Embryonic facial prominence (tissue), 1 donor: ENCODE data around the gene RAB37.

Source experiments
- DNase-seq: peaks from one replicate; pipeline ENCODE4 v3.0.0-alpha.2; 2016; ENCODE audit errors: extremely low spot score

Gene RAB37

DNA sequence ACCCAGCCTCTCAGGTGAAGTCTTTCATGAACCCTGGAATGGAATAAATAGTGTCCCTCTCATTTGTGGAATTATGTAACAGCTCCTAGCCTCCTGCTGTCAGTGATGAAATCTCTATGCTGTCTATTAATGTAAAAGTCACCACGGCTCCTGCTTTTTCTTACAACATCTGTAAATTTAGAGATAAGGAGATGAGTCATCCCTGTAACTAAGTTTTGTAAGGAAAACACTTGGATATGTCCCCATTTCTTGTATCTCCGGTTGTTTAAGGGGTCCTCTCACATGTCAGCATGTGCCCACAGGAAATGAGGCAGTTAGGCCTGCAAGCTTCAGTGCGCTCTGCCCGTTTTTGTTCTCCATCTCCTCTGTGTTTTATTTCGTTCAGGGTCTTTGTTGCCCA lies 41.9 kb downstream of the RAB37 start:
- DNase-seq, result no peak

DNA sequence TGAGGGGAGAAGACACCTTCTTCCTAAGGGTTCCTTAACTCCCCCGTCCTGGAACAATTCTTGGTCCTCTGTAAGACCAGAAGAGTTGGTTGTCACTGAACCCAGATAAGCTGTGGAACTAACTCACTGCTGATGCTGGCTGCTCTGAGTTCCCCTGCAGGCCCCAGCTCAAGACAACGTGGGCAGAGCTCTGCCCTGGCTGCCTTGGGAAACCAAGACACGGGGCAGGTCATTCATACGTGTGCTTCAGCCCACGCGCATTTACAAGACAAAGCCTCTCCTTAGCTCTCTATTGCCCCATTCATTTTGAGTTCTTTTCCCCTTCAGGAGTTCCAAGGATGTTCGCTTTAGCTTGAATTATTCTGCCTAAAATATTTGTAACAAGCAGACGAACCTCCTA lies 42.4 kb downstream of the RAB37 start:
- DNase-seq, result no peak

GRCh38 chr17:74779948-74780400 lies 42.9 kb downstream of the RAB37 start:
- no peak for DNase-seq

DNA sequence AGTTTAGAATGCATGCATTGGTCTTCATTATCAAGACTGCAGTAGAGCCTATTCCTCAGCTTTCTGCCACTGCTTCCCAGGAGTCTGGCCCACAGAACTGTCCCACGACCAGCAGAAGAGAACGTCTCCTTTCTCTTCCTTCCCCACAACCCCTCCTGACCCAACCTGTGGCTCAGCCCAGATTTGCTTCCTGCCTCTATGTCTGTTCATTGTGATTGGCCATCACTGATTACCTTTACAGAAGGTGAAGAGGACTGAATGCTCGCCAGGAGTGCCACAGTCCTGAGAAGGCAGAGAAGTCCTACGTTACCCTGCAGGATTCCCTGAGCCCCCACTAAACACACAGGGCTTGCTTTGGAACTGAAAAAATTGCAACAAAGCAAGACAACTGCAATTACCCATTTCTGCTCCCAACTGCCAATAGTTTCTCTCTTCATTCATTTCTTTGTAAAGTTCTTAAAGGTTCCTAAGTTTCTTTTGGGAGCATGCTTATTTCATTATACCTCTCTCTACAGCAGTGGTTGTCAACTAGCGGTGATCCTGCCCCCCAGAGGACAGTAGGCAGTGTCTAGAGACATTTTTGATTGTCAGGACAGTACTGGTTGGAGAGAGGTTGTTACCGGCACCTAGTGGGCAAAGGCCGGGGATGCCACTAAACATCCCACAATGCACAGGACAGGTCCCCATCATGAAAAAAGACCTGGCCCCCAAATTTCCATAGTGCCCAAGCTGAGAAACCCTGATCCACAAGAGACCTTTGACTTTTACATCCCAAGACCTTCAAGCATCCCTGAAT lies 43.6 kb downstream of the RAB37 start:
- no peak for DNase-seq

DNA sequence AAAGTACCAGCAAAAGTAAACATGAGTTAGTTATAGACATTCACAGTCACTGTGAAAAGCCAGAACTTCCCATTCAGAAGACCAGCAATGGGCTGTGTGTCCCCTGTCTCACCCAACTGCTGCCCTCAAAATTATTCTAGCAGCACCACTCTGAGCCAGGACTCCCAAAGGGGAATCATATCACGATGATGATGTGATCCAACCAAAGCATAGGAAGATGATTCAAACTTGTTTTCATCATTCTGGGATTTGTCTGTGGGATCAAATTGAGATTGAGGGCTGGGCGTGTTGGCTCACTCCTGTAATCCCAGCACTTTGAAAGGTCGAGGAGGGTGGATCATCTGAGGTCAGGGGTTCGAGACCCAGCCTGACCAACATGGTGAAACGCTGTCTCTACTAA lies 45.5 kb downstream of the RAB37 start:
- DNase-seq, result no peak

DNA sequence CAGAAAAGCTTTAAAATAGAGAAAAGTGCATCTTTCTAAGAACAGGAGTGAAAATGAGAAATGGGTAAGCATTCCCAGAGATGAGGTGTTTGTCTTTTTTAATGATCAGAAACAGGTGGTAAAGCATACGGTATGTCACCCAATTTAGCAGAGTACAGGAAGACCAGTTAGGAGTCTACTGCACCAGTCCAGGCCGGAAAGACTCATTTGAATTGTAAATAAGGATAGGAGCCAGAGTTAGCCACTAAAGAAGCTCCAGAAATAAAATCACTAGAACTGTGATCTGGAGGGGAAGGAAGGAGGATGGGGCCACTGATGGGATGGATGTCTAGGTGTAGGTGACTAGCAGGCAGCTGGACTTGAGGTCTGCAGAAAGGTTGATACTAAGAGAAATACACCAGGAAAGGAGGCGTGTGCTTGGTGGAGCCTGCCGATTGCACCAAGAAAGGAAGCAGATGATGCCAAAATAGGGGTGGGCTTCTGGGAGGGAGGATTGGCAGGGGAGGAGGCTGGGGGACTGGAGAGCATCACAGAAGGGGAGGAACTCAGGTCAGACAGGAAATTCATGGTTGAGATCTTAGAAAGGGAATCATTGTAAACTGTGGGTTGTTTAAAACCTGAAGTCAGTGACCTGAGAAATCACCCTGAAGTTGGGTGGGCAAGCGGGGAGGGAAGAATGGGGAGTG lies 47.2 kb downstream of the RAB37 start:
- no peak for DNase-seq

DNA sequence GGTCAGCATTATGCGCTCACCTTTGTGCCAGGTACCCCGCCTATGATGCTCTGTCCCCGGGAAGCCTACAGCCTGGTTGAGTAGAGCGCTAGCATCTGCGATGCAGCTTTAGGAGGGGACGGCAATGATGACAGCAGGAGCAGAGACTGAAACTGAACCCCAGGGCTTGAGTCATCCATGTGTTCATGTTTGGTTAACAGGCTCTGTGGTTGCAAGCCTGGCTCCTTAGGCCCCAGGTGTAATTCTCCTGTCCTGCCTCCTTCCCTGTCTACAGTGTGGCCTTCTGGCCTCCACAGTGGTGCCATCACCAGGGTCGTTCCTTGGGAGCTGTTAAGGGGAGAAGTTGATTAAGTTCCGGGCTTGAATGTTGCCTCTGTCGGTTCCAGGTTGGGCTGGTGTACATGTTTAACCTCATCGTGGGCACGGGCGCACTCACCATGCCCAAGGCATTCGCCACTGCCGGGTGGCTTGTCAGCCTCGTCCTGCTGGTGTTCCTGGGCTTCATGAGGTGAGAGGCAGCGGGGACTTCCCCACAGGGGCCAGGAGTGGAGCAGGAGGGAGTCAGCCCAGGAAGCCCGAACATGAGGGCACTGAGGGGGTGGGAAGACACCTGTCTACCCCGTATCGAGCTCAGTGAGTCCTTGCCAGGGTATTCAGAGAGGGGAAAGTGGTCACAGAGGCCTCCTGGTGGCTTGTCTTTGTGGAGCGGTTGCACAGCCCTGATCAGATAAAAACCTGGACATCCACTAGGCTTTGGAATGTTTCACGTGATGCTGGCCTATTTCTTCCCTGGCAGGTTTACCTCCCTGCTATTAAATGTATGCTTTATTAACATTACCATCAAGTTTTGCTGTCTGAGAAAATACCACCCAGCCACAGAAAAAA lies 48.3 kb downstream of the RAB37 start:
- DNase-seq, result no peak

- no peak for DNase-seq
These were observed 48.9 kb downstream of the RAB37 start for GRCh38 chr17:74785981-74786360.

DNA sequence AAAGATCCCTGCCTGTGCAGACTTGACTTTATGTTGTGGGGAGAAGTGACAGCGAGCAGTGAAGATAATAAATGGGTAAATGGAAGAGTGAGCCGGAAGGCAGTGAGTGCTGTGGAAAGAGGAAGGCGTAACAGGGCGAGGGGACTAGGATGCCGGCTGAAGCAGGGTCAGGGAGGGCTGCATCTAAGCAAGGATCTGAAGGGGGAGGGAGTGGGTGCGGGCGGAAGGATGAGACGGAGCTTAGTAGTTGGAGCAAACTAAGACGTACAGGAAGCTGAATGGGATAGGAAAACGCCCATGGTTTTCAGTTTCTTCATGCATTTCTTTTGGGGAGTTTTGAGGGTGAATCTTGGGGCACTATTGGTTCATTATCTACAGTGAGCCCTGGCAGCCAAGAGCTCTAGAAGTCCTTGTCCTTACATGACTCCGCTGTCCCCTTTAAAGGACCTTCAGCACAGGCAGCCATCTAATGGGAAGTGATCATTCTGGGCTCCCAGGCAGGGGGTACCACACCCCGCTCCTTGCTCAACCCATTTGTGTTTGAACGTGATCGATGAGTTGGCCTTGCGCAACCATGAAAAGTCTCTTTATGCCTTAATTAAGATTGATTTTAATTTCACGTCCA lies 49.5 kb downstream of the RAB37 start:
- DNase-seq, result no peak

DNA sequence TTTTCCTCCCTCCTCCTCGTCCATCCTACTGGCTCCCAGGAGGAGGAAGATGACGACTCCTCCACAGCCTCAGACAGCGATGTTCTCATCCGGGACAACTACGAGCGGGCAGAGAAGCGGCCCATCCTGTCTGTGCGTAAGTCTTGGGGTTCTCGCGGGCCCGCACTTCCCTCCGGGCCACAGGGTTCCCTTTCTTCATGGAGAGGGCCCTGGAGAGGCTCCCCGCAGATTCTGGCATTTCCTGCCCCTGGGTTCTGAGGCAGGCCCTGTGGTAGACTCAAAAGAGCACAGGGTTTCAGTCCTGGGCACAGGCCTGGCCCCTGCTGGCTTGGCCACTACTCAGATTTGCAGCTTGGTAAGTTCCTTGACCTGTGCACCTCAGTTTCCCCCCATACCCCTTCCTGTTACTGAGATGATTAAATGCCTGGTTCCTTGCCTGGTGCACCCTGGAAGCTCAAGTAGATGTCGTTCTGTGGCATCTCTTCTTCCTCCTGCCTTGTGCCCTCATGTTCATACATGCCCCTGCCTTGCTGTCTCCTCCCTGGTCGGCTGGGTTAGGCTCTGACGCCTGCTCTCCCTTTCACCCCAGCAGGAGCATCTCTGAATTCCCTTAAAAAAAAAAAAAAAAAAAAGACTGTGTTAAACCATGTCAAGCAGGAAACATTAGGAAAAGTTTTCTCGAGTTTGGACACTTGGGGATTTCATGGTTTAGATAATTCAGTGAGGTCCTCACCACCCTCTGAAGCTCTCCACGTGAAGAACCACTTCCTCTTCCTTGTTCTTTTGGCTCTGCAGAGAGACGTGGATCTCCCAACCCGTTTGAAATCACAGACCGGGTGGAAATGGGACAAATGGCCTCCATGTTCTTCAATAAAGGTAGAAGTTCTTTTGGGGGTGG lies 53.4 kb downstream of the RAB37 start:
- DNase-seq, result no peak

DNA sequence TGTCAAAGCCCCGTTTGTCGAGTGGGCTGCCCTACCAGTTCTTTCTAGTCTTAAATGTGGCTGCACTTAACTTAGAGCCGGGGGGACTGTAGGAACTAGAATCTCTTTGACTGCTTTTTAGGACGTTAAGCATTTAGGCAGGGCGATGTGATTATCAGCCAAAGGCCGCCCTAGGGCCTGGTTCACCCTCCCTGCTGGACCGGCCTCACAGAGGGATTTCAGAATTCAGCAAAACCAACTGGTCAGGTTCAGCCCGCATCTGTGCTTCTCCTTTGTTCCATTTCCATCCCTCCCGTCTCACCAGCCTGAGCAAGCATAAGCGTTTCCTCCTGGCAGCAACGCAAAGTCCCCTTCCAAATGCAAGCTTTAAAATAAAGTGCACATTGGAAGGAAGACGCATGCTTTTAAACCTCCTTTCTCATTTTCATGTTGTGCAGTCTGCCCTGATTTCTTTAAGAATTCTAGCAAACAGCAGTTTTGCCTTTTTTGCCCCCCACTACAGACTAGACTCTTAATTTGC lies 55.6 kb downstream of the RAB37 start:
- DNase-seq, result no peak

DNA sequence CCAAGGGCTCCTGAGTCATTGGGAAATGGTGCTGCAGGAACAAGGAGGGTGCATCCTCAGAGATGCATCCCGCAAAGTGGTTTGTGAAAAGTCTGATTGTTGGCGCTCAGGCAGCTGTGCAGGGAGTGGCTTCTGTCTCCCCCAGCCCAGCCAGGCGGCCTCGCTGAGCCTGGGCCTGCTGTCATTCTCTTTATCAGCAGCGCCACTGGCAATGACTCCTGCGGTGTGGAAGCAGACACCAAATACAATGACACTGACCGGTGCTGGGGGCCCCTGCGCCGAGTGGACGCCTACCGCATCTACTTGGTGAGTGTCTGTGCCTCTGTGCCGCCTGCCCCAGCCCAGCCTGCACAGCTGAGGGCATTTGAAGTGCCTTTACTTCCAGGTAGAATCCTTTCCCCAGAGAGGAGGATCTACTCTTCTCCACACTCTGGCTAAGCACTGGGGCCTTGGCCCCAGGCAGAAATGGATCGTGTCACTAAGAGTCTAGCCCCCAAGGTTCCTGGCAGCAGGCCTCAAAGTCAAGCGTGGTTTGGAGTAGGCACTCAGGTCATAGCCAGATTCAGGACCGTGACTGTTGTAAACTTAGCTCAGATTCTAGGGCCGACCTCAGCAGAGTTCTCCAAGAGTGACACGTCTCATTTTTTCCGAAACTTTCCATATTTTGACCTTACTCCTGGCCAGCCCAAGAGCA lies 58.4 kb downstream of the RAB37 start:
- DNase-seq, result no peak

DNA sequence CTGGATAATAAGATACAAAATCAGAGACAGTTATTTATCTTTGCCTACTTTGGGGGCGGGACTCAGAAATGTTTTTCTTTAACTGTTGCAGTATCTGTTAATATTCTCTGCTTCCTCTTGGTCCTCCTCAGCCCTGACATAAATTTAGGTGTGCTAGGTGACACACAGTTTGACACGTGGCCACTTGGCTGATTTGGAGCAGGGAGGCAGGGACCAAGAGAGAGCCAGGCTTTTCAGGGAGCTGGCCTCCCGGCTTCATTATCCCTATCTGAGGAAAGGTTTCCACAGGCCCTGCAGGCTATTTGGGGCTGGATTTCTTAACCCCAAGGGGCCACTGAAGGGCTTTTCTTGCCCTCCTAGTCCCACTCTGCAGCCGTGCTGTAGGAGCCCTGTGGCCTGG lies 59.2 kb downstream of the RAB37 start:
- no peak for DNase-seq

DNA sequence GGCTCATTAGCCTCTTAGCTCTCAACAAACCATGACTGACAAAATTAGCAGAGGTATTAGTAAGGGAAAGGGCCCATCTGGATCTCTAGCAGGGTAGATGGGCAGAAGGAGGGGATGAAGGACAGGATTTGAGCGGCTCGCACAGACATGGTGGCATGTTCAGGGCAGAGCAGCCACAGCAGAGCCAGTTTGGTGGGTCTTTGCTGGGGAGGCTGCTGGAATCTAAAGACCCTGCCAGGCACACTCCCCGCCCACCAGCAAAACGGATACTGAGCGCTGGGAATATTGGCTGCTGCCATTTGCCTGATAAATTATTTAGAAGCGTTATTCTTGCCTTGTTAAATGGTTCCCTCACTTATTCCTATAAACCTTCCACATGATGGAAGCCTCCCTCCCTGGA lies 59.8 kb downstream of the RAB37 start:
- no peak for DNase-seq
